ENCODE measurements around the gene OGDH.

DNA sequence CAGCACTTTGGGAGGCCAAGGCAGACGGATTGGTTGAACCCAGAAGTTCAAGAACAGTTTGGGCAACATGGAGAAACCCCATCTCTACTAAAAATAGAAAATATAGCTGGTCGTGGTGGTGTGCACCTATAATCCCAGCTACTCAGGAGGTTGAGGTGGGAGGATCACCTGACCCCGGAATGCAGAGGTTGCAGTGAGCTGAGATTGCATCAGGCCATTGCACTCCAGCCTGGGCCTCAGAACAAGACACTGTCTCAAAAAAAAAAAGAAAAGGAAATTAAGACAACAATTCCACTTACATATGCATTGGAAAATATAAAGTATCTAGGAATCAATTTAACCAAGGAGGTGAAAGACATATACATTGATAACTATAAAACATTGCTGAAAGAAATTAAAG is 7.2 kb upstream of the OGDH start:
- no peak for TF ChIP-seq CTCF (conservative IDR thresholded peaks at IDR 0.05; ENCODE audit: low read depth, low read length)
- no peak for TF ChIP-seq BHLHE40 (IDR thresholded peaks at IDR 0.05; ENCODE audit: low read depth, low read length)
- no peak for TF ChIP-seq RAD21 (IDR thresholded peaks at IDR 0.05; ENCODE audit: low read length)
- no peak for TF ChIP-seq POLR2A (IDR thresholded peaks at IDR 0.05; ENCODE audit: low read depth, low read length)
- no peak for TF ChIP-seq CEBPB (IDR thresholded peaks at IDR 0.05; ENCODE audit: low read depth, low read length)

All from IMR-90 (cell line).